DOHH2 (cell line): Measurements from ENCODE around the gene THSD7A.

Source experiments
- CTCF ChIP-seq: fragments of 200-600 bp; sonication (generic); IDR thresholded peaks from one replicate; pipeline ENCODE4 v1.5.1; 2014; ENCODE audit warnings: antibody characterized with exemption, mild to moderate bottlenecking, low read depth, low read length; ENCODE audit not compliant: poor library complexity, severe bottlenecking
- EZH2phosphoT487 ChIP-seq: fragments of 200-600 bp; sonication (generic); IDR thresholded peaks from 2 replicates; pipeline ENCODE4 v1.6.1; 2017; ENCODE audit warnings: borderline replicate concordance, mild to moderate bottlenecking, antibody characterized with exemption, low read length, moderate library complexity, mixed read lengths

- TF ChIP-seq CTCF, result no peak
- TF ChIP-seq EZH2phosphoT487, result no peak
Observed at GRCh38 chr7:11457419-11457818, 374.6 kb downstream of the THSD7A start.
